WTC11 (cell line): ENCODE results near the gene ROPN1.

Source experiments
- ATF2 ChIP-seq: sonication (generic); formaldehyde crosslinking; IDR thresholded peaks from 2 replicates; pipeline ENCODE4 v1.8.1; 2022; ENCODE audit warnings: low read depth, missing genetic modification reagents, borderline replicate concordance
- CTCF ChIP-seq: fragments of 200-600 bp; IDR thresholded peaks from 2 replicates; pipeline ENCODE4 v1.8.0; 2022; ENCODE audit warnings: antibody characterized with exemption
- HMGA2 ChIP-seq: fragments of 250-450 bp; sonication (Bioruptor Pico); IDR thresholded peaks from 2 replicates; pipeline ENCODE4 v1.4.0; 2021; ENCODE audit warnings: mild to moderate bottlenecking, moderate library complexity
- JUN ChIP-seq: sonication (generic); formaldehyde crosslinking; IDR thresholded peaks from 2 replicates; pipeline ENCODE4 v1.8.0; 2023; ENCODE audit warnings: mild to moderate bottlenecking, missing genetic modification reagents
- MAX ChIP-seq: sonication (generic); formaldehyde crosslinking; IDR thresholded peaks from 2 replicates; pipeline ENCODE4 v1.8.0; 2022; ENCODE audit warnings: mild to moderate bottlenecking, missing genetic modification reagents
- NFATC4 ChIP-seq: fragments of 250-450 bp; sonication (Bioruptor Pico); IDR thresholded peaks from 2 replicates; pipeline ENCODE4 v1.9.0; 2021; ENCODE audit warnings: mild to moderate bottlenecking
- NR2C2 ChIP-seq: sonication (generic); formaldehyde crosslinking; IDR thresholded peaks from 2 replicates; pipeline ENCODE4 v1.8.0; 2022; ENCODE audit warnings: mild to moderate bottlenecking, missing genetic modification reagents
- OVOL2 ChIP-seq: fragments of 250-450 bp; sonication (Bioruptor Pico); IDR thresholded peaks from 2 replicates; pipeline ENCODE4 v1.9.0; 2021; ENCODE audit warnings: mild to moderate bottlenecking, borderline replicate concordance
- PRRX2 ChIP-seq: fragments of 250-450 bp; sonication (Bioruptor Pico); IDR thresholded peaks from 2 replicates; pipeline ENCODE4 v1.8.0; 2021; ENCODE audit warnings: mild to moderate bottlenecking
- ZBTB21 ChIP-seq: sonication (generic); formaldehyde crosslinking; IDR thresholded peaks from 2 replicates; pipeline ENCODE4 v1.8.1; 2023; ENCODE audit warnings: mild to moderate bottlenecking, missing genetic modification reagents, borderline replicate concordance
- ZNF121 ChIP-seq: sonication (generic); formaldehyde crosslinking; IDR thresholded peaks from 2 replicates; pipeline ENCODE4 v1.8.0; 2023; ENCODE audit warnings: missing genetic modification reagents
- ZNF512 ChIP-seq: sonication (generic); formaldehyde crosslinking; IDR thresholded peaks from 2 replicates; pipeline ENCODE4 v1.8.1; 2022; ENCODE audit warnings: missing genetic modification reagents, borderline replicate concordance

- no peak for TF ChIP-seq ZBTB21 (CRISPR knock-in tag)
- no peak for TF ChIP-seq ATF2 (CRISPR knock-in tag)
- TF ChIP-seq CTCF, result no peak
- TF ChIP-seq NFATC4, result no peak
- TF ChIP-seq ZNF512 (CRISPR knock-in tag), result no peak
- TF ChIP-seq NR2C2, result no peak
- TF ChIP-seq PRRX2 (CRISPR knock-in tag), result no peak
- no peak for TF ChIP-seq OVOL2
- TF ChIP-seq MAX (CRISPR knock-in tag), result no peak
- TF ChIP-seq HMGA2, result no peak
- no peak for TF ChIP-seq ZNF121 (CRISPR knock-in tag)
- TF ChIP-seq JUN (CRISPR knock-in tag), result no peak
These were observed 38.2 kb downstream of the ROPN1 start for GRCh38 chr3:123953735-123954134.
